ENCODE data around the gene TBCA. TPM values are rescaled to one million over a fixed set of nuclear protein-coding genes. Genes with fewer than 3 reads are reported as not detected.
"Not testable (repeated sequence)": the region's sequence is repeated elsewhere in the genome, so short reads cannot be mapped to it uniquely, and the experiment has no call there.

TBCA gene
- total RNA-seq, 1 donor from 2014 or later: 264 TPM

- Mint-ChIP-seq H3K27me3 (no peaks in the 10 kb centered on the region), H3K4me1 (ENCODE audit: low read depth) (no peaks in the 10 kb centered on the region), H3K36me3 (ENCODE audit: insufficient read depth) (no peaks in the 10 kb centered on the region), H3K4me3 (ENCODE audit: low read depth) (no peak overlapping the region), H3K27ac (no peak overlapping the region), H3K9me3 (ENCODE audit: low read depth) (no peaks in the 10 kb centered on the region)
- DNase-seq (ENCODE audit: low spot score, unreplicated experiment): no peak
- no peak for TF ChIP-seq CTCF (IDR thresholded peaks at IDR 0.05; ENCODE audit: unreplicated experiment)
Observed at GRCh38 chr5:77718934-77719610, 57.1 kb downstream of the TBCA start.

GRCh38 chr5:77709993-77710685 is 66.0 kb downstream of the TBCA start:
- DNase-seq (ENCODE audit: low spot score, unreplicated experiment): no peak
- TF ChIP-seq CTCF (IDR thresholded peaks at IDR 0.05; ENCODE audit: unreplicated experiment): no peak
- H3K36me3 Mint-ChIP-seq (ENCODE audit: insufficient read depth): peaks cover 12% of the 10 kb centered on the region
- no peaks in the 10 kb centered on the region for H3K4me1 Mint-ChIP-seq (ENCODE audit: low read depth)
- H3K4me3 Mint-ChIP-seq (ENCODE audit: low read depth): no peak overlapping the region
- H3K27ac Mint-ChIP-seq: no peak overlapping the region
- H3K27me3 Mint-ChIP-seq: no peaks in the 10 kb centered on the region
- H3K9me3 Mint-ChIP-seq (ENCODE audit: low read depth): no peaks in the 10 kb centered on the region

GRCh38 chr5:77709340-77709739 is 66.8 kb downstream of the TBCA start:
- Mint-ChIP-seq H3K4me1 (ENCODE audit: low read depth) (no peaks in the 10 kb centered on the region), H3K27ac (no peak overlapping the region), H3K4me3 (ENCODE audit: low read depth) (no peak overlapping the region), H3K27me3 (no peaks in the 10 kb centered on the region), H3K9me3 (ENCODE audit: low read depth) (no peaks in the 10 kb centered on the region), H3K36me3 (ENCODE audit: insufficient read depth) (peaks cover 15% of the 10 kb centered on the region)
- no peak for DNase-seq (ENCODE audit: low spot score, unreplicated experiment)
- no peak for TF ChIP-seq CTCF (IDR thresholded peaks at IDR 0.05; ENCODE audit: unreplicated experiment)

- Mint-ChIP-seq H3K4me1 (ENCODE audit: low read depth) (no peaks in the 10 kb centered on the region), H3K27ac (no peak overlapping the region), H3K4me3 (ENCODE audit: low read depth) (no peak overlapping the region), H3K9me3 (ENCODE audit: low read depth) (no peaks in the 10 kb centered on the region), H3K27me3 (no peaks in the 10 kb centered on the region), H3K36me3 (ENCODE audit: insufficient read depth) (peaks cover 19% of the 10 kb centered on the region)
- no peak for TF ChIP-seq CTCF (IDR thresholded peaks at IDR 0.05; ENCODE audit: unreplicated experiment)
- DNase-seq (ENCODE audit: low spot score, unreplicated experiment): no peak
Observed at GRCh38 chr5:77707791-77708190, 68.3 kb downstream of the TBCA start.

GRCh38 chr5:77699569-77699968 is 76.6 kb downstream of the TBCA start:
- not testable (repeated sequence) for DNase-seq (ENCODE audit: low spot score, unreplicated experiment); H3K9me3 Mint-ChIP-seq (ENCODE audit: low read depth); H3K4me3 Mint-ChIP-seq (ENCODE audit: low read depth); H3K27ac Mint-ChIP-seq; H3K4me1 Mint-ChIP-seq (ENCODE audit: low read depth); H3K27me3 Mint-ChIP-seq
- H3K36me3 Mint-ChIP-seq (ENCODE audit: insufficient read depth): peaks cover 25% of the 10 kb centered on the region

GRCh38 chr5:77698920-77699319 is 77.2 kb downstream of the TBCA start:
- no peak overlapping the region for H3K4me3 Mint-ChIP-seq (ENCODE audit: low read depth)
- TF ChIP-seq CTCF (IDR thresholded peaks at IDR 0.05; ENCODE audit: unreplicated experiment): no peak

More at GRCh38 chr5:77698920-77699319, 77.2 kb downstream of the TBCA start:
- Mint-ChIP-seq H3K27ac (no peak overlapping the region), H3K36me3 (ENCODE audit: insufficient read depth) (peaks cover 24% of the 10 kb centered on the region), H3K4me1 (ENCODE audit: low read depth) (peaks cover 2% of the 10 kb centered on the region), H3K27me3 (no peaks in the 10 kb centered on the region), H3K9me3 (ENCODE audit: low read depth) (no peaks in the 10 kb centered on the region)
- DNase-seq (ENCODE audit: low spot score, unreplicated experiment): no peak
